Posterior vena cava (tissue), 2 donors: Measurements from ENCODE around the gene MCC. TPM values are rescaled to one million over a fixed set of nuclear protein-coding genes. Genes with fewer than 3 reads are reported as not detected.

Source experiments
- DNase-seq: peaks from one replicate; pipeline ENCODE4 v3.0.0-alpha.2; 2020; ENCODE audit warnings: low spot score
- intact Hi-C, 2 donors: fragments of 100-400 bp; cut with DNase I; formaldehyde crosslinking; loops; one replicate each; pipeline versions ENCODE4 v1.14.1 to v1.14.2; 2022 to 2023
- total RNA-seq, 2 donors: library from RNA; stranded (reverse); fragmentation: NEBNext Ultra II Directional; extraction: Animal tissue kit (Norgen Biotek cat#: 25700); gene quantifications; one replicate each; pipeline ENCODE4 v1.2.1, GENCODE V29; 2021
- donor health status: DM: yes; HTN: yes; CAD: no.
- donor health status: DM: yes; HTN: yes; CAD: no.

Gene MCC
- total RNA-seq, 2 donors from 2014 or later: 12.3 to 14.6 TPM

GRCh38 chr5:113178073-113178779 is 310.0 kb downstream of the MCC start:
- intact Hi-C loops: no loop called here
- no peak for DNase-seq

- DNase-seq: no peak
- intact Hi-C loops: no loop called here
Measured at GRCh38 chr5:113177225-113177624, 311.0 kb downstream of the MCC start.

GRCh38 chr5:113176734-113177133 is 311.5 kb downstream of the MCC start:
- intact Hi-C loops: no loop called here

GRCh38 chr5:113176196-113176595 is 312.1 kb downstream of the MCC start:
- intact Hi-C loops: no loop called here
- no peak for DNase-seq

More at GRCh38 chr5:113176734-113177133, 311.5 kb downstream of the MCC start:
- DNase-seq: no peak

GRCh38 chr5:113172231-113172826 is 315.9 kb downstream of the MCC start:
- DNase-seq: no peak
- intact Hi-C loops: no loop called here

- DNase-seq: no peak
- intact Hi-C loops: no loop called here
Measured at GRCh38 chr5:113171520-113171919, 316.7 kb downstream of the MCC start.

- intact Hi-C loops: no loop called here
- no peak for DNase-seq
Measured at GRCh38 chr5:113170707-113171106, 317.5 kb downstream of the MCC start.

GRCh38 chr5:113169720-113170119 is 318.5 kb downstream of the MCC start:
- intact Hi-C loops: no loop called here
- DNase-seq: no peak

GRCh38 chr5:113167985-113168384 is 320.3 kb downstream of the MCC start:
- intact Hi-C loops: no loop called here

GRCh38 chr5:113166852-113167366 is 321.3 kb downstream of the MCC start:
- intact Hi-C loops: no loop called here
- DNase-seq: no peak

More at GRCh38 chr5:113167985-113168384, 320.3 kb downstream of the MCC start:
- DNase-seq: no peak

- intact Hi-C loops: no loop called here
Measured at GRCh38 chr5:113166261-113166660, 322.0 kb downstream of the MCC start.

GRCh38 chr5:113164021-113164420 is 324.2 kb downstream of the MCC start:
- intact Hi-C loops: no loop called here
- no peak for DNase-seq

More at GRCh38 chr5:113166261-113166660, 322.0 kb downstream of the MCC start:
- no peak for DNase-seq

GRCh38 chr5:113163328-113163727 is 324.9 kb downstream of the MCC start:
- no peak for DNase-seq
- intact Hi-C loops: no loop called here

- DNase-seq: no peak
- intact Hi-C loops: no loop called here
Measured at GRCh38 chr5:113162770-113163169, 325.5 kb downstream of the MCC start.

- intact Hi-C loops: no loop called here
- no peak for DNase-seq
Measured at GRCh38 chr5:113162208-113162607, 326.0 kb downstream of the MCC start.

- DNase-seq: no peak
- intact Hi-C loops: no loop called here
Measured at GRCh38 chr5:113161806-113162205, 326.4 kb downstream of the MCC start.

- intact Hi-C loops: no loop called here
- DNase-seq: no peak
Measured at GRCh38 chr5:113157886-113158285, 330.4 kb downstream of the MCC start.

- intact Hi-C loops: no loop called here
- no peak for DNase-seq
Measured at GRCh38 chr5:113156271-113156877, 331.9 kb downstream of the MCC start.

- DNase-seq: no peak
- intact Hi-C loops: no loop called here
Measured at GRCh38 chr5:113153512-113154097, 334.6 kb downstream of the MCC start.

- intact Hi-C loops: no loop called here
- no peak for DNase-seq
Measured at GRCh38 chr5:113152380-113152740, 335.9 kb downstream of the MCC start.
